Bronchial epithelial cell (primary cell): ENCODE results near the gene ETV7. TPM values are rescaled to one million over a fixed set of nuclear protein-coding genes. Genes with fewer than 3 reads are reported as not detected.
A peak's percentile ranks its signal among the peaks of the same experiment; 100 is the strongest.

Experiments used
- DNase-seq: peaks from one replicate; pipeline ENCODE4 v3.0.0-alpha.2; 2010; ENCODE audit warnings: low read depth
- FAIRE-seq: peaks from 2 replicates; lab custom pipeline; 2011; peaks lifted over from hg19 to GRCh38; lab: Jason Lieb, UNC
- H3K27me3 ChIP-seq: 2 replicates; pipeline ENCODE4 v1.5.1; 2011; ENCODE audit warnings: low read length; ENCODE audit not compliant: control insufficient read depth, insufficient read depth
- H3K36me3 ChIP-seq: 2 replicates; pipeline ENCODE4 v1.5.1; 2011; ENCODE audit warnings: low read length; ENCODE audit not compliant: control insufficient read depth, insufficient read depth
- H3K4me3 ChIP-seq: 2 replicates; pipeline ENCODE4 v1.5.1; 2011; ENCODE audit warnings: mild to moderate bottlenecking, low read depth, low read length, control low read depth
- CTCF ChIP-seq: IDR thresholded peaks from 2 replicates; pipeline ENCODE4 v1.5.1; 2011; ENCODE audit warnings: mild to moderate bottlenecking, moderate library complexity, low read length, control low read depth, inconsistent platforms; ENCODE audit not compliant: insufficient read depth, severe bottlenecking
- total RNA-seq: library from RNA; depleted of rRNA; stranded (reverse); fragments of >200 nt; gene quantifications from 2 replicates; pipeline ENCODE4 v1.2.1, GENCODE V29; 2014

The ETV7 gene
- total RNA-seq, 1 donor from 2014 or later: not detected

GRCh38 chr6:36335465-36336207, 51.8 kb downstream of the ETV7 start:
- Histone ChIP-seq H3K36me3 (no peaks in the 10 kb centered on the region), H3K27me3 (peaks cover 7% of the 10 kb centered on the region), H3K4me3 (no peak overlapping the region)
- TF ChIP-seq CTCF: no peak
- FAIRE-seq (no peak), DNase-seq (peak; percentile 15)

- FAIRE-seq: peak; percentile 89
- H3K36me3 ChIP-seq: no peaks in the 10 kb centered on the region
- H3K4me3 ChIP-seq: no peak overlapping the region
- TF ChIP-seq CTCF: no peak
- H3K27me3 ChIP-seq: peaks cover 8% of the 10 kb centered on the region
- DNase-seq: peak; percentile 72
These were observed 52.5 kb downstream of the ETV7 start for GRCh38 chr6:36334832-36335459.

GRCh38 chr6:36333931-36334725, 53.3 kb downstream of the ETV7 start:
- H3K27me3 ChIP-seq: peaks cover 10% of the 10 kb centered on the region
- H3K36me3 ChIP-seq: no peaks in the 10 kb centered on the region

GRCh38 chr6:36333171-36333895, 54.1 kb downstream of the ETV7 start:
- Histone ChIP-seq H3K36me3 (no peaks in the 10 kb centered on the region), H3K27me3 (peaks cover 14% of the 10 kb centered on the region), H3K4me3 (no peak overlapping the region)
- FAIRE-seq (no peak), DNase-seq (no peak)
- TF ChIP-seq CTCF: no peak

More at GRCh38 chr6:36333931-36334725, 53.3 kb downstream of the ETV7 start:
- FAIRE-seq (no peak), DNase-seq (no peak)
- TF ChIP-seq CTCF: no peak
- no peak overlapping the region for H3K4me3 ChIP-seq

- TF ChIP-seq CTCF: no peak
- no peak overlapping the region for H3K4me3 ChIP-seq
- DNase-seq: no peak
- no peak for FAIRE-seq
- H3K36me3 ChIP-seq: no peaks in the 10 kb centered on the region
- peaks cover 18% of the 10 kb centered on the region for H3K27me3 ChIP-seq
These were observed 56.1 kb downstream of the ETV7 start for GRCh38 chr6:36331381-36331780.
